Amniotic stem cell (primary cell): Measurements from ENCODE around the gene ESRRG.
"Not testable (repeated sequence)": the region's sequence is repeated elsewhere in the genome, so short reads cannot be mapped to it uniquely, and the experiment has no call there.

Source experiments
- DNase-seq: peaks from one replicate; lab custom pipeline; 2025; lab: John Stamatoyannopoulos, UW

Gene ESRRG

DNA sequence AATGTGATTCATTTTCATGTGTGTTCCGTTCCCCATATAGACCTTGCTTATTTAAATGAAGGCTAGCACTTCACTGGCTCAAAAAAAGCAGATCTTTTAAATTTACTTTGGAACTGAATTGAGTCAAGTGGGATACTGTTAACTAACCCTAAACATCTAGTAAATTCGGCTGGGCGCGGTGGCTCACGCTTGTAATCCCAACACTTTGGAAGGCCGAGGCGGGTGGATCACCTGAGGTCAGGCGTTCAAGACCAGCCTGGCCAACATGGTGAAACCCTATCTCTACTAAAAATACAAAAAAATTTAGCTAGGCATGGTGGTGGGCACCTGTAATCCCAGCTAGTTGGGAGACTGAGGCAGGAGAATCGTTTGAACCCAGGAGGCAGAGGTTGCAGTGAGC lies 19.2 kb downstream of the ESRRG start:
- DNase-seq, result not testable (repeated sequence)

DNA sequence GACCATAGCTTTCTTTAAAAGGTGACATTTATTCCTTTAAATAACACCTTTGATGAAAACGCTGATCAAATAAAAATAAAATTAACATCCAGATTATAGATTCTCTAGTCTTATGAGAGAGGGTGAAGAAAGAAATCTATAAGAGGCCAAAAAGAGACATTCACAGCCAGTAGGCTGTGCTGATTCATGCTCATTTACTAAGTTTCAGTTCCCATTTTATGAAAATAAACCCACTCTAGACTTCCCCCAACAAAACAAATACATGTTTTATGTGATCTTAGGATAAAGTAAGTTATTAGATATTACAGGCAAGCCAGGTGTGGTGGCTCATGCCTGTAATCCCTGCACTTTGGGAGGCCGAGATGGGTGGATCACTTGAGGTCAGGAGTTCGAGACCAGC lies 21.1 kb downstream of the ESRRG start:
- DNase-seq, result no peak

DNA sequence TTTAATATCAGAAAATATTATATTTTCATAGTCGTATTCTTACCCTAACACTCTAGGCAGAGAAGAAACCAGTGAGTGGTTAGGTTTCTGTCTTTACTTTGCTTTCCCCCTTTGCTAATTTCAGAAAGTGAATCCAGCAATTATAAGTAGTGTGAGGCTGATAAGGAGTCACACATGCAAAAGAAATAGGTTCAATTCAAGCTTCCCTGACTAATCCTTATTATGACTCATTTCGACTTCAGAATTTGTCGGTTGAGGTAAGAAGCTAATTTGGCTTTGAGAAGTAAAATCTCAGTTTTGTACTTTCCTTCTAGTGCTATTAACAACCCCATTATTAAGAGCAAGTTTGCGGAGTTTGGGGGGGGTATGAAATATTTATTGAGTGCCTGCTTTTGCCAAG lies 22.4 kb downstream of the ESRRG start:
- no peak for DNase-seq

DNA sequence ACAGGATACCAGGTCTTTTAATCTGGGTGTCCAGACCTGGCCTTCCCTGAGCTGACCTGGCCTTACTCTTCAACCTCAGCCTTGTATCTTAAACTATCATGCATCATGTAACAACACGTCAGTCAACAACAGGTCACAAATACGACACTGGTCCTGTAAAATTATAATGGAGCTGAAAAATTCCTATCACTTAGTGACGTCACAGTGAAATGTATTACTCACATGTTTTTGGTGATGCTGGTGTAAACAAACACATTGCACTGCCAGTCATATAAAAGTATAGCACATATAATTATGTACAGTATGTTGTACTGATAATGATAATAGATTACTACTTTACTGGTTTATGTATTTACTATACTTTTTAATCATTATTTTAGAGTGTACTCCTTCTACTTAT lies 31.5 kb downstream of the ESRRG start:
- no peak for DNase-seq

DNA sequence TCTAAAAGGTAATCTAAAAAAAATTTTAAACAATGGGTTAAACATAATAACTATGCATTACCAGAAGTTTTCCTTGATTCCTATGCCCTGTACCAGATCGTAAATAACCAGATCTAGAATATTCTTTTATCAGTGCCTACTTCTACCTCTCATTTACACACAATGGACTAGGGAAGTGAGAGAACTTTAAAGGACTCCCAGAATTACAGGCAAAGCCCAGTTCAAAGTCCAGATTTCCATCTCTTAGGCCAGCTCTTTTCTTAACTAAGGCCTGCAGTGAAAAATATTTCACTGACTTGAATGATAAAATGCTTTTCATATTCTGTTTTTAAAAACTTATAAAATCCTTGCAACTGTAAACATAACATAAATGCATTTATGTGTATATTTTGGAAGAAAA lies 32.6 kb downstream of the ESRRG start:
- DNase-seq, result no peak

DNA sequence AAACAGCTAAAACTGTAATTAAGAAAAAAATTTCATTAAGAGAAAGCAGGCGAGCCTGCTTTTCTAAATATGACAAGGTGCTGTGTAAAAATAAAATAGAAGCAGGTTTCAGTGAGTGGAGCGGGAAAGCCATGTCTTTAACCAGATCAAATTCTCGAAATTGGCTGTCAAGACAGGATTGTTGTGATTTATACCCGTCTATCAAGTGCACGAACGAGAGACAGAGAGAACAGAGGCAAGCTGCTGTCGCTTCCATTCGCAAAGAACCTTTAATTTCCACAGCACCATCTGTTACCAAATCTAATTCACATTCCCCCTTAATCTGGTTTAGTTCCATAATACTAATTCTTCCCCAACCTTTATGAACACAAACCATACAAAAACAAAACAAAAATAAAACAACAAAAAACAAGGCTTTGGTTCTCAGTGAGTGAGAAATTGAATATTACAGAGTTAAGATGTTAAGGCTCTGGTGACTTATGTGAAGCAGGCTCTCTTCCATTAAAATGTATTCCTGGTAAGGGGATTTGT lies 35.0 kb downstream of the ESRRG start:
- no peak for DNase-seq

DNA sequence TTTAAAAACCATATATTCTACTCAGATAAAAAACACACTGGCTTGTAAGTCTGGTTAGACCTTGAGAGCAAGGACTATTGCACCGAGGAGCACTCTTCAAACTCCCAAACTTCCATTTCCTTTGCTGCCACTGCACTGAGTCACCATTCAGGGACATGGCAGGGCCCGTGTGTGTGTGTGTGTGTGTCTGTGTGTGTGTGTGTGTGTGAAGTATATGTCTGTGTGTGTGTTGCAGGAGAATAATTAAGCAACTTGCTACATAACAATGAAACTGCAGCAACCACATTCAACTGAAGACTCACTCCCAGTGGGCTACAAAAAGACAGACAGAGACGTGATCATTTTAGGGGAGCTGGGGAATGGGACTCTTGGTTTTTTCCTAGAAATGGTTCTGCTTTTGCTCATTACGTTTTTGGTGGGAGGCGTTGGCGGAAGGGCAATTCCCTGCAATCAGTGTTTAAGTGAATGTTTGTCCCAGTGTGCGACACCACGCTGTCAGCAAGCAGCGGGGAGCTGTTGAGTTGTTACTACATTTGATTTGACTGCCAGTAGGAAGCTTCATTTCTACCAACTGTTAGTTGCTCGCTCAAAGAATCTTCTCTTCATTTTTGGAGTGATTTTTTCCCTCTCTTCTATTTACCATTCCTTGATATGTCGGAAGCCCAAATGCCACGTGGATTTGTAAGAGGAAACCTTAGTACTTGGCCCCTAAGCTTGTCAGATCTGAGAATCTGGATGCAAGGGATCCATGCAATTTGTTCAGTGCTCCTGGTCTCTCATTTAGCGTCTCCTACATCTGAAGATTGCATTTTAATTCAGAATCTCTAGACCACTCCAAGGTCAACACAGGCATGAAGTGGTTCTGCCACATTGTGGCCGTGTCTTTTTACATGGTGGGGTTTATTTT lies 36.1 kb downstream of the ESRRG start:
- no peak for DNase-seq

DNA sequence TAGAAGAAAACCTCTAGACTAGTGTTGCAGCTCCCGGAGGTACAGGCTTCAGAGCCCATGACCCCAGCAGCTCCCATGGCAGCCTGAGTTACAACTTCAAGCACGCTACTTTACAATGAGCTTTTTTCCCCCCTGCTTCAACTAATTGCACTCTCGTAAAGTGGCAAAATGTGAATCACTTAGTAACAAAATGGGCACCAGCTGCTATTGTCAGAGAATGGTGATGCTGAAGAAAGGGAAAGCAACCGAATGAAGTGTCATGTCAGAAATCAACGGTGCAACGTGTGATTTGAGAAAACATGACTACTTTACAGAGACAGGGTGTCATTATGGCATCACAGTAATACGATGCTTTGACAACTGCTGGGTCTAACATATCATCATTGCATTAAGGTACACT lies 40.5 kb downstream of the ESRRG start:
- no peak for DNase-seq

DNA sequence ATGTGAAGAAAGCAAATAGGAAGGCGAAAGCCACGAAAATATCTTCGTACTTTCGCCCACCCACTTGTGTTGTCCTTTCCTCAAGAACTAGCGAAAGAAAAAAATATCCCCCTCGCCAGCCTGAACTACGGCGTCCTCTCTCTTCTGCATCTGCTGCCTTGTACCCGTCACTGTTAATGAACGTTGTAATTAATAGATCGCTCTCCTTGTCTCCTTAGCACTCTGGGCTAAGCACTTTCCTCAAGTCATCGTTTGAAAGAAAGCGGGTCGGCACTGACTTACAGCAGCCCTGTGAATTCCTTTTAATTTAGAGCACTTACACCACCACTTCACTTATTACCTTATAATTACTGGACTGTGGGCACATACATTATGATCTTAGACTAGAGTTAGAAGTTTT lies 44.1 kb downstream of the ESRRG start:
- no peak for DNase-seq

DNA sequence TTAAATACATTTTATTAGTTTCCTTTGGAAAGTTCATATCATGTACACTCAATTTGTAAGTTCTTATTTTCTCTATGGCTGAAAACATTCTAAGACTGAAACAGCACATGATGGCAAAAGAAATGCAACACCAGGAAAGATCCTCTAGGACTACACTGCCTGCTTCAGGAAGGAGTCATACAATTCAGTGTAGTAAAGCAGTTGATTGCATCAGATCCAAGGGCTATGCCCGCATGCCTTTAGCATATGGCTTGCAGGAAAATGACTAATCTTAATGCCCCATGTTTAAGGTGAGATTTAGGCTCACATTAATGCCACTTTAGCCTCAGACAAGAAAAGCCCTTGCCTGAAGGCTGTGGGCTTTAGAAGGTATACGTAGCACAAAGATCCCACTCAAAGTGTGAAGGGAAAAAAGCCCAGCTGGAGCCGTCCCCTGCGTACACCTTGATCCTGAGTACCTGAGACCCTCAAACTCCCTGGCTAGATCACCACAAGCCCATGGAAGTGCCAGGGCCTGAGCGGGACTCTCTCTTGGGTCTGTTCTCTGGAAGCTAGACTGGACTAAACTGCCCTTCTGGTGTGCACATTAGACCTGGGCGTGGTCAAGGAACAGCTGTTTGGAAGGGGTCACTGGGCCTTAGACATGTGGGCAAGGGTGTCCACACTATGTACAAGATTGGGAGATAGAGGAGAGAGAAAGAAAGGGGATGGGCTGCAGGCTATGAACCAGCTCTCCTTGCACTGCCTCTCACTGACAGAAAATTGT lies 52.9 kb downstream of the ESRRG start:
- no peak for DNase-seq

DNA sequence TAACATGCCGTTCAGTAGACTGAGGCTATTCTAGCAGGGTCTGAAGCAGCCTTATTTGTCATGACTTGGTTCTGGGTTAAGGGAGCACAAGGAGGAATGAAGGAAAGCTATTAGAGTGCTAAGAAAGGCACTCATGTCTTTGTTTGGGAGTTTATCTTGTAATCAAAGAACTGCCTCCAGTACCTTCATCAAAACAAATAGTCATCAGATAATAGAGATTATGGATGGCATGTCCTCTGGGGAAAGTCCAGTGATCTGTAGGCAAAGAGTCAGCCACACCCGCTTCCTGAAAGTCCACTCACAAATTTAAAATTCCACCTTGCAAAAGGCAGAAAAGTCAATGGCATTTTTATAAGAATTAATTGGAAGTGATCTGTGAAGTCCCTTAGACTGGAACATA lies 56.8 kb downstream of the ESRRG start:
- no peak for DNase-seq

DNA sequence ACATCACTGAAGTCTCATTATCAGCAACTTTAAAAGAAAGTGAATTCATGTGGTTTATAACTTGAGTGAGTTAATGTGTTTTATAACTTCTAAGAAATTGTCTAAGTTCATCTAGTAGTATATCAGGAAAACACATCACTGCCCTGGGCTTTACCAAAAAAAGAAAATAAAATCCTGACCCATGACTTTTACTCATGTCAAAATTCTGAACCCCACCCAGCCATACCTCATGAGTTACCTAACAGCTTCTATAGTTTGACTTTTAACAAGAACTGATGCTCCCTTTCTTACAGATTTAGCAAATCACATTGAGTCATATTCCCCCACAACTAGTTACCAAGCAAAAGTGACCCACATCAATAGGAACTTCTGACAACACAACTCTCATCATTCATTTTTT lies 57.4 kb downstream of the ESRRG start:
- no peak for DNase-seq

DNA sequence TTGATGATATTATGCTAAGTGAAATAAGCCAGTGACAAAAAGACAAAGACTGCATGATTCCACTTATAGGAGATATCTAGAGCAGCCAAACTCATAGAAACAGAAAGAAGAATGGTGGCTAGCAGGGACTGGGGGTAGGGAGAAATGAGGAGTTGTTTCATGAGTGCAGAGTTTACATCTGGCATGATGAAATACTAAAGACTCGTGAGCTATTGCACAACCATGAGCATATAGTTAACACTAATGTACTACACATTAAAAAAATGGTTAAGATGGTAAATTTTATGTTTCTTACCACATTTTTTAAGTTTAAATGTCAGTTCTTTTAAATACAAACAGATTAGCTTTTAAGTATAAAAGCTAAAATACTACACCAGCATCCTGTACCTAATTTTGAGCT lies 57.8 kb downstream of the ESRRG start:
- DNase-seq, result no peak

DNA sequence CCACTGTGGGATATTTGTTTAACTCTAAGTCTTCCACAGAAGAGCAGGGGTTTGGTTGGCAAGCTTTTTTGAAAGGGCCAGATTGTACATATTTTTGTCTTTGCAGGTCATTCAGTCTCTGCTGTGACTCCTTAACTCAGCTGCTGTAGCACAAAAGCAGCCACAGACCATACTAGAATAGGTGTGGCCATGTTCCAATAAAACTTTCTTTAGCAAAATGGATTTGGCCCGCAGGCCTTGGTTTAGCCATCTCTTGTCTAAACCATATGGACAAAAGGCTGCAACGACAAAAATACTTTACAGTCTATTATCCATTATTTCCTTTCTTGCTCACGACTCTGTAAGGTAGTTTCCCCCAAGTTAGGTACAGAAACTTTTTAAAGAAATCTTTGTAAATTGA lies 60.5 kb downstream of the ESRRG start:
- no peak for DNase-seq

DNA sequence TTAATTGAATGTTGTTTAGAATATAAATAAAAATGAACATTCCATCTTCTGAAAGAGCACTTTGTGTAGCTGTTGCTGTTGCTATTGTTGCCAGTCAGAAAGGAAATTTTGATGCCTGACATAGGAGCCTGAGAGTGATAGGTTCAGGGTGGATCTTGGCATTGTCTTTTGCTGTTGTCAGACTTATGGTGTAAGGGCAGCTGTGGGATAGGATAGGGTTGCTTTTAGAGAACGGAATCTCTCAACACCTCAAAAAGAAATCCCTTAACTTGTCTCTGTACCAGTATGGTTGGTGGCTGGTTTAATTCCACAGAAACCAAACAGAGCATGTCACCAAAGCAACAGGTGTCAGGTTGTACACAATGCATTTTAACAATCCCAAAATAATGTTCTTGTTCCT lies 62.7 kb downstream of the ESRRG start:
- DNase-seq, result no peak

DNA sequence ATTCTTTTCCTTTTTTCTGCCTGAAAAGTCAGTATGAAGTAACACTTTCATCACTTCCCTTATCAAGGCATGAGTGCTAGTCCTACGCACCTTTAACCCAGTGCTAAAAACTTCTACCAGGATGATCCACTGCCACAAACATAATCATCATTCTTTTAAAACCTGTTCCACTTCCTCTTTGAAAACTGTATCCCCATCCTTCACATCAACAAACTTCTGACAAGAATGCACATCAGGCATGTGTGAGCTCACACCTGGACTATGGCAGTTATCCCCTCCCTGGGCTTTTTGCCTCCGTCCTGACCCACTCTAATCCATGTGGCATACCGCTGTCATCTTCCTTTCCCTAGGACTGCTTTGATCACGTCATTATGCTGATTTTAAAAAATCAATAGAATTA lies 70.2 kb downstream of the ESRRG start:
- DNase-seq, result no peak

DNA sequence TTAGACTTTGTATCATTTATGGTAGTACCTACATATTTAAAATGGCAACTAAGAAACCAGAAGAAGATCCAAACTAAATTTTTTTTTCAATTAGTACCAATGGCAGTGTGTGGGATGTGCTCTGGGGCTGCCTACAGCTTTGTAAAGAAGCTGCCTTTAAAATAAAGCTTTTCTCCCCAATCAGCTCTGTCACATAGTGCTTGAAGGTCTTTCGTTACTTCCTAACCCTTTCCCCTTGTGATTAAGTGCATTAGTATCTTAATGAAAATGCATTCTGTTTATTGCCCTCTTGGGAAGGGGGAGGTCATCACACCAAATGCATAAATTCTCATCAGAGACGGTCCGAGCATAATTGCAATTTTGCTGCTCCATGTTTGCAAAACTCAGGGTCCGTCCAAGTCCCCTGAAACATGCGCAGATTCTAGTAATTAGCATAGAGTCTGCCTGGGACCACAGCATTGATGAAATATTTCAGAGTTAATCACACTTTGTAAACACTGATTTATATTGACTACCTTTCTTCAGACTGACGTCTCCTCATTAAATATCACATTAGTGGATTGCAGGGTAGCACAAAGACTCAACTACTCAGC lies 71.3 kb downstream of the ESRRG start:
- no peak for DNase-seq

DNA sequence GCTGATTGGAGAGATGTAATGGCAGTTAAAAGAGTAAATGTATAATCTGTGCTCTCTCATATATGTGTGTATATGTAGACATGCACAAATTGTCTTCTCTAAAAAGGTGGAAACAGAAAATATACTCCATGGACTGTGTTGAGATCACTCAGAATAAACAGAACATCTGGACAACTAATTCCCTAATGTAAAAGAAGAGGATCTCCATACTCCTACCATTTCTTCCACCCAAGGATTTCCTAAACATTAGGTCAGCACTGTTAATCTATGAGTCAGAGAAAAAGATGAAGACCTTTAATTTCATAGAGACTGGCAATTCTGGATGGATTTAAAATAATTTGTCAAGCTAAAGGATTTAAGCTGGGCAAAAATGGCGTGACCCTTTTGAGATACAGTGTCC lies 80.1 kb downstream of the ESRRG start:
- DNase-seq, result no peak

DNA sequence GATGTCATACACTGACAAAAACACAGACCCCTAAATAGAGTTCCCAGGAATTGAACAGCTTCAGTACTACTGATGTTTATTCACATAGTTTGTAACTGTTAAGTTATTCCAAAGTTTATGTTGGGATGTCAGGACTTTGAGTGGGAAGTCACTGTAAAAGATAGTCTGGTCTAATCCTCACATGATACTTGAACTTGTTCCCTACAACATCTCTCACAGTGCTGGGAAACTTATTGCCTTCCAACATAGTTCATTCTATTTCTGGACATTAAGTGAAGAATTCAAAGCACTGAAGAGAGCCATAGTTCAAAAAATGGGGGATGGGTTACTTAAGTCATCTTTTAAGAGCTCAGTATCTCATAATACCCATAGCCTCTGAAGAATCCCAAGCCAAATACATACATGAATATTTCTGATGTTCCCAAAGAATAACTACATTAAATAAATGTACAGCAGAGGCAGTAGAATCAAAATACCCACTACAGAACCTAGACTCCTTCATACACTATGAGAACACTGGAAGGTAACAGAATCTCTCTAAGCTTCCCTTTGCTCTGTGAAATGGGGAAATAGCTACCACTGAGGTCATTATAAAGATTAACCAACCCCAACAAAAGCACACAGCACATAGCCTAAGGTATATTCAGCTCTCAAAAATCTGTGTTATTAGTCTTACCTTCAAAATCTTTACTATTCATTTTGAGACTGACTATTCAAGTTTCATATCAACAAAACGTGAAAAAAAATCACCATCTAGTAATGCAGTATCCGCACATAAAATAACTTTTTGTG lies 81.4 kb downstream of the ESRRG start:
- no peak for DNase-seq

DNA sequence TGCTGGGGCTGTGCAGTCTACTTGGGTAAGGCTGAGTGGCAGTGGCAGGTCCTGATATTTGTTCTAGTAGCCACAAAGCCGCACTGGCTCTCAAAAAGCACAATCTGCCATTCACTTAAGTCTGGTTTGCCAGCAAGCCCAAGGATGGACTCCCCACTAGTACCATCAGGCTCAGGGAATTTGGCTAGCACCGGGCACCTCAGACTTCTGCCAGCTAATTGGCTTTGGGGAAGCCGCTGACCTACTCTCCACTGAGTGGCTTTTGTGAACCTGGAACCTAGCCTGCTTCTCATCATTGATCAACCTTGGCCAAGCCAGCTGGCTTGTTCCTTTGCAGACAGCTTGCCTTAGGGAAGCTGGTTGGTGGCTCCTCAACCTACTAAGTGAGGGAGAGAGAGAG lies 83.1 kb downstream of the ESRRG start:
- no peak for DNase-seq

DNA sequence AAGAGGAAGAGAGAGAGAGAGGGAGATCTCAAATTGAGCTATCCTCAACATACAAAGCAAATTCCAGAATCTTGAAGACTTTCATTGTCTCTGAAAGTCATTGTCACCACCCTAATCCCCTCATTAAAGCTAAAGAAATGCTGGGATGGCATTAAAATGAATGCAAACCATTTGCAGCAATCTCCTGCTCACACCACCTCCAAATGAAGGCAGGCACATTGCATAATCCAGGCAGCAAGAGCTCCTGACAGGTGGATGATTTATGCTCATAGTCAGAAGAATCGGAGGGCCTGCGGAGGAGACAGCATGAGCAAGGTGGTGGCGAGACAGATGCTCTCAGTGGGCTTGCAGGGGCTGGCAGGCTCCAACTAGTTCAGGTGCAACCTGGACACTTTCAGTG lies 90.2 kb downstream of the ESRRG start:
- no peak for DNase-seq

DNA sequence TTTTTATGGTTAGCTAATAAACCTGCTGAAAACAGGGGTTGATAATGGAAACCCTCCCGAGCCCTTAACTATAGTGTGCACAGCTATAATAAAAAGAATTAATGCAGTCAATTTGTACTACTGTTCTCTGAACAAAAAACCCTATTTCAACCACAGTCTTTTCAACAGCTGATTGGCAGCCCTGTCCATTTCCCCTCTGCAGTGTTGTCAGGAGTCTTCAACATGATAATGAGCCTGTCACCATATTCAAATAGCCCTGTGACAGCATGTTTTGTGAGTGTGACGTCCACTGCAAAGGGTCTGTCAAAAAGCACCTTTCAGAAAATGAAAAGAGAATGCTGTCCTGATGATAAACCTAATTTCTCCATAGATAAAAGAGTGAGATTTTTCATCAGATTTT lies 92.7 kb downstream of the ESRRG start:
- DNase-seq, result no peak
